AG04450 (cell line): ENCODE data around the gene MAPK8IP3. TPM values are rescaled to one million over a fixed set of nuclear protein-coding genes. Genes with fewer than 3 reads are reported as not detected.
"Not testable (repeated sequence)": the region's sequence is repeated elsewhere in the genome, so short reads cannot be mapped to it uniquely, and the experiment has no call there.

Experiments used
- CTCF ChIA-PET: fragments of 300-600, 350-600 bp; formaldehyde crosslinking; extraction: SDS; loops from one replicate; lab custom pipeline; 2022; ENCODE audit warnings: antibody characterized with exemption, inconsistent platforms; lab: Charles Lee
- POLR2A ChIA-PET: fragments of 350-600 bp; formaldehyde crosslinking; extraction: SDS; loops from one replicate; lab custom pipeline; 2021; ENCODE audit warnings: antibody characterized with exemption, inconsistent platforms; lab: Yijun Ruan, JAX
- DNase-seq: peaks from one replicate; pipeline ENCODE4 v3.0.0-alpha.2; 2011; ENCODE audit warnings: low read depth, low spot score
- H3K27ac ChIP-seq: one replicate; pipeline ENCODE4 v1.5.1; 2012; ENCODE audit warnings: low read depth, low read length, control low read depth
- H3K27me3 ChIP-seq: one replicate; pipeline ENCODE4 v1.6.0; 2012; ENCODE audit warnings: low read length; ENCODE audit not compliant: control insufficient read depth, insufficient read depth
- H3K4me3 ChIP-seq: 2 replicates; pipeline ENCODE4 v1.5.1; 2011; ENCODE audit warnings: mild to moderate bottlenecking, low read depth, low read length, control low read depth
- H3K9me3 ChIP-seq: 2 replicates; pipeline ENCODE4 v1.5.1; 2012; ENCODE audit warnings: low read length; ENCODE audit not compliant: control insufficient read depth, insufficient read depth
- CTCF ChIP-seq: IDR thresholded peaks from 2 replicates; pipeline ENCODE4 v1.5.1; 2011; ENCODE audit warnings: low read depth, low read length, control low read depth, inconsistent platforms
- polyA plus RNA-seq: library from polyadenylated mRNA; depleted of rRNA; stranded (reverse); fragments of >200 nt; gene quantifications from 2 replicates; pipeline ENCODE4 v1.2.3, GENCODE V29; 2011

Gene MAPK8IP3
- polyA plus RNA-seq, 1 experiment, result 11.8 TPM

- CTCF ChIA-PET, result no interaction called here
- Histone ChIP-seq H3K27ac (no peak overlapping the region), H3K4me3 (no peak overlapping the region), H3K27me3 (no peaks in the 10 kb centered on the region), H3K9me3 (no peaks in the 10 kb centered on the region; the same call in 1 of the 2 replicates)
- DNase-seq, result no peak
- no peak for TF ChIP-seq CTCF
- POLR2A ChIA-PET, result no interaction called here
Measured at GRCh38 chr16:1712791-1713261, 6.8 kb downstream of the MAPK8IP3 start.

- ChIA-PET CTCF (no interaction called here), POLR2A (no interaction called here)
- H3K4me3 ChIP-seq, result no peak overlapping the region
- DNase-seq, result no peak
- H3K27ac ChIP-seq, result no peak overlapping the region
- H3K9me3 ChIP-seq, result no peaks in the 10 kb centered on the region; the same call in 1 of the 2 replicates
- no peaks in the 10 kb centered on the region for H3K27me3 ChIP-seq
- no peak for TF ChIP-seq CTCF
Measured at GRCh38 chr16:1713331-1713730, 7.3 kb downstream of the MAPK8IP3 start.

GRCh38 chr16:1713933-1714332, 7.9 kb downstream of the MAPK8IP3 start:
- no peaks in the 10 kb centered on the region for H3K27me3 ChIP-seq
- POLR2A ChIA-PET, result no interaction called here
- H3K27ac ChIP-seq, result no peak overlapping the region
- CTCF ChIA-PET, result no interaction called here
- DNase-seq, result no peak
- no peaks in the 10 kb centered on the region; the same call in 1 of the 2 replicates for H3K9me3 ChIP-seq
- no peak overlapping the region for H3K4me3 ChIP-seq
- TF ChIP-seq CTCF, result no peak

GRCh38 chr16:1715220-1715619, 9.2 kb downstream of the MAPK8IP3 start:
- CTCF ChIA-PET, result interaction anchor here (1.3 to 1.4 kb wide), 2 partner anchors 9 kb away, joined by 10 to 11 read pairs; partner anchors contain the start of gene MAPK8IP3
- Histone ChIP-seq H3K27ac (no peak overlapping the region), H3K9me3 (no peaks in the 10 kb centered on the region; the same call in 1 of the 2 replicates), H3K4me3 (no peak overlapping the region), H3K27me3 (no peaks in the 10 kb centered on the region)
- no peak for TF ChIP-seq CTCF
- POLR2A ChIA-PET, result no interaction called here
- no peak for DNase-seq

- CTCF ChIA-PET, result interaction anchor here (2.3 kb wide), 1 partner anchor 12 kb away, joined by 7 read pairs; the partner anchor contains the start of gene MAPK8IP3
- POLR2A ChIA-PET, result not testable (repeated sequence)
Measured at GRCh38 chr16:1718236-1718635, 12.2 kb downstream of the MAPK8IP3 start.

GRCh38 chr16:1719559-1720229, 13.7 kb downstream of the MAPK8IP3 start:
- H3K27ac ChIP-seq, POLR2A ChIA-PET, CTCF ChIA-PET, H3K27me3 ChIP-seq, H3K9me3 ChIP-seq, DNase-seq, H3K4me3 ChIP-seq: not testable (repeated sequence)

More at GRCh38 chr16:1718236-1718635, 12.2 kb downstream of the MAPK8IP3 start:
- not testable (repeated sequence) for H3K27me3 ChIP-seq, H3K27ac ChIP-seq, H3K4me3 ChIP-seq, DNase-seq, H3K9me3 ChIP-seq
